ENCODE results near the gene RNF166.

DNA sequence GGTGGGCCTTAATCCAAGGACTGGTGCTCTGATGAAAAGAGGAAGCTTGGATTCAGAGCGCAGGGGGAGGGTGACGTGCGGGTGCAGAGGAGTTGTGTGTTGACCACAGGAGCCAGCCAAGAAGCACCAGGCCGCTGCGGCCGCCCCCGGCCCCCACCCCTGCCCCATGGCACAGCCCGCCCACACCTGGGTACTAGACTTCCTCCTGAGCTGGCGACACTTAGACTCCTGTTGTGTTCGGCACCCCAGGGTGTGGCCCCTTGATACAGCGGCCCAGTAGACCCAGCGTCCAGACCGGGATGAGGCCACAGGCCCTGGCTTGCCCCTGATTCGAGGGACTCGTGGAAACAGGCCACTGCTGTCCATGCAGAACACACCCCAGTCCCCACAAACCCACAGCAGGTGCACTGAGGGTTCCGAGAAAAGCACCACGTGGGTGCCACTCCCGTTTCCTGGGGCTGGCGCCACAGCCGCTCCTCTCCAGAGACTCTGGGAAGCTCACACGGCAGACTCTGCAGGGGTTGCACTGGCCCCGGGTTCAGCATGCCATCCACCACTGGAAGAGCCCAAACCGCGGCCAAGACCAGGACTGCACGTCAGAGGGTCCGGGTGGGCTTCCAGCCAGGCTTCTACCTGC, 14.2 kb downstream of the RNF166 start:
- TF ChIP-seq, protein P1, sequence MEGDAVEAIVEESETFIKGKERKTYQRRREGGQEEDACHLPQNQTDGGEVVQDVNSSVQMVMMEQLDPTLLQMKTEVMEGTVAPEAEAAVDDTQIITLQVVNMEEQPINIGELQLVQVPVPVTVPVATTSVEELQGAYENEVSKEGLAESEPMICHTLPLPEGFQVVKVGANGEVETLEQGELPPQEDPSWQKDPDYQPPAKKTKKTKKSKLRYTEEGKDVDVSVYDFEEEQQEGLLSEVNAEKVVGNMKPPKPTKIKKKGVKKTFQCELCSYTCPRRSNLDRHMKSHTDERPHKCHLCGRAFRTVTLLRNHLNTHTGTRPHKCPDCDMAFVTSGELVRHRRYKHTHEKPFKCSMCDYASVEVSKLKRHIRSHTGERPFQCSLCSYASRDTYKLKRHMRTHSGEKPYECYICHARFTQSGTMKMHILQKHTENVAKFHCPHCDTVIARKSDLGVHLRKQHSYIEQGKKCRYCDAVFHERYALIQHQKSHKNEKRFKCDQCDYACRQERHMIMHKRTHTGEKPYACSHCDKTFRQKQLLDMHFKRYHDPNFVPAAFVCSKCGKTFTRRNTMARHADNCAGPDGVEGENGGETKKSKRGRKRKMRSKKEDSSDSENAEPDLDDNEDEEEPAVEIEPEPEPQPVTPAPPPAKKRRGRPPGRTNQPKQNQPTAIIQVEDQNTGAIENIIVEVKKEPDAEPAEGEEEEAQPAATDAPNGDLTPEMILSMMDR (IDR thresholded peaks at IDR 0.05): no peak
- TF ChIP-seq POLR2A (IDR thresholded peaks at IDR 0.05): no peak
